PFSK-1 (cell line): ENCODE measurements around the gene NMB.
A peak's percentile ranks its signal among the peaks of the same experiment; 100 is the strongest.

ENCODE experiments used
- FOXP2 ChIP-seq: optimal IDR thresholded peaks from 2 replicates; pipeline ENCODE3; 2011; ENCODE audit warnings: borderline replicate concordance, control low read depth, inconsistent platforms; ENCODE audit not compliant: insufficient read depth; ENCODE audit errors: extremely low read length, extremely low read depth
- POLR2AphosphoS5 ChIP-seq: IDR thresholded peaks from 2 replicates; pipeline ENCODE4 v1.6.1; 2012; ENCODE audit warnings: low read depth, mild to moderate bottlenecking, control low read depth, low read length, moderate library complexity
- REST ChIP-seq, 2 experiments: IDR thresholded peaks; 2 replicates each; pipeline versions ENCODE4 v1.6.1 to v1.8.0; 2011 to 2012; ENCODE audit warnings: low read depth in 2 of 2, low read length in 2 of 2, control low read depth in 1 of 2, inconsistent platforms in 1 of 2, mild to moderate bottlenecking in 1 of 2, moderate library complexity in 1 of 2; ENCODE audit not compliant: insufficient read depth in 1 of 2
- SIN3A ChIP-seq: IDR thresholded peaks from 2 replicates; pipeline ENCODE4 v1.6.1; 2012; ENCODE audit warnings: mild to moderate bottlenecking, low read length, moderate library complexity, borderline replicate concordance; ENCODE audit not compliant: insufficient read depth
- TAF1 ChIP-seq: IDR thresholded peaks from 2 replicates; pipeline ENCODE4 v1.6.1; 2012; ENCODE audit warnings: low read length, control low read depth, borderline replicate concordance; ENCODE audit not compliant: insufficient read depth

Gene NMB

GRCh38 chr15:84654689-84655453, 3.1 kb downstream of the NMB start:
- TF ChIP-seq FOXP2, result no peak
- no peak for TF ChIP-seq SIN3A
- TF ChIP-seq POLR2AphosphoS5, result no peak
- TF ChIP-seq TAF1, result no peak
- no peak for TF ChIP-seq REST (IDR thresholded peaks at IDR 0.05; ENCODE audit: insufficient read depth in 1 of 2, low read depth in 2 of 2, low read length in 2 of 2)

- TF ChIP-seq POLR2AphosphoS5 (peak; percentile 89), TAF1 (peak; percentile 66; the same call in 1 of the 2 replicates), REST (IDR thresholded peaks at IDR 0.05; ENCODE audit: insufficient read depth in 1 of 2, low read depth in 2 of 2, low read length in 2 of 2) (no peak), FOXP2 (peak; percentile 68), SIN3A (0 out of 2 replicates have a peak, but pooled peaks have one; percentile 85)
These were observed 3.9 kb downstream of the NMB start, which contains the start of gene WDR73 for GRCh38 chr15:84653910-84654688. WDR73 (minus strand) TSS chr15:84654283; CDS start chr15:84654274, 9 bp downstream.

GRCh38 chr15:84653584-84653909, 4.5 kb downstream of the NMB start:
- TF ChIP-seq REST (IDR thresholded peaks at IDR 0.05; ENCODE audit: insufficient read depth in 1 of 2, low read depth in 2 of 2, low read length in 2 of 2) (no peak), FOXP2 (no peak)

GRCh38 chr15:84649706-84650105, 8.3 kb downstream of the NMB start:
- no peak for TF ChIP-seq FOXP2
- TF ChIP-seq TAF1, result no peak
- TF ChIP-seq SIN3A, result no peak
- no peak for TF ChIP-seq POLR2AphosphoS5
- TF ChIP-seq REST (IDR thresholded peaks at IDR 0.05; ENCODE audit: insufficient read depth in 1 of 2, low read depth in 2 of 2, low read length in 2 of 2), result no peak
